Hypothalamus (tissue), 51 donors: Measurements from ENCODE around the gene C19orf18.

Experiments used
- DNase-seq, 51 donors: peaks; one replicate each; lab custom pipeline; 2025; lab: John Stamatoyannopoulos, UW

Gene C19orf18

DNA sequence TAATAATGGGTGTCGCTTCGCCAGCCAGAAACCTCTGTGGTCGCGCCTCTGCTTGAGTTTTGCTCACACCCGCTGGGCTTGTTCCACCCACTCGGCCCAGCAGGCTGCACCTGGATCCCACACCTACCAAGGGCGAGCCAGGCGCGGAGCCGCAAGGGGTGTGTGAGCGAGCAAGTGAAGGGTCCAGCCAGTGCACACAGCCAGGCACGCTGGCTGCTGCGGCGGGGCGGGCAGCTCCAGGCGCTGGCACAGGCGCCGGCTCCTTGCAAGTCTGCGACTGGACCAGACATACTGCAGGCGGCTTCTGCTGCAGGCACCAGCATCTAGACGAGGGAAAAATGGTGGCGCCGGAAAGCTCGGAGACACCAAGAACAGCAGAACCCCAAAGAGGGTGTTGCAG, 25.0 kb downstream of the C19orf18 start:
- DNase-seq: no peak

GRCh38 chr19:57947419-57948134, 26.8 kb downstream of the C19orf18 start, which contains the start of gene ZNF256:
Gene ZNF256, minus strand, starts transcription at chr19:57947706. Its CDS starts 232 bp downstream, at chr19:57947474.
- DNase-seq: peak; percentile 60 to 97 (median 91)

GRCh38 chr19:57947088-57947418, 27.3 kb downstream of the C19orf18 start:
- peak in 2 of 51 donors; percentile 28 to 29 for DNase-seq

GRCh38 chr19:57946316-57946715, 28.0 kb downstream of the C19orf18 start:
- DNase-seq: no peak

DNA sequence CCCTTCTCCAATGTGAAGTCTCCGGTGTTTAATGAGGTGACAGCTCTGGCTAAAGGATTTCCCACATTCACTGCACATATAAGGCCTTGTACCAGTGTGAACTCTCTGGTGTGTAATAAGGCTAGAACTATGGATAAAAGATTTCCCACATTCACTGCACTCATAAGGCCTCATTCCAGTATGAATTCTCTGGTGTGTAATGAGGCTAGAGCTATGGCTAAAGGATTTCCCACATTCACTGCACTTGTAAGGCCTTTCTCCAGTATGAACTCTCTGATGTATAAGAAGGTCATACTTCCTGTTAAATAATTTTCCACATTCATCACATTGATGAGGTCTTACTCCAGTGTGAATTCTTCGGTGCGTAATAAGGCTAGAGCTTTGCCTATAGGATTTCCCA, 32.7 kb downstream of the C19orf18 start:
- DNase-seq: no peak

- peak in 4 of 51 donors; percentile 1 to 39 (median 22) for DNase-seq
These were observed 38.6 kb downstream of the C19orf18 start for GRCh38 chr19:57935731-57936130.

GRCh38 chr19:57934820-57935665, 39.3 kb downstream of the C19orf18 start, which contains the start of gene ZNF418:
Gene ZNF418, minus strand, starts transcription at chr19:57935402. Its CDS starts 1,580 bp downstream, at chr19:57933822.
- peak; percentile 7 to 91 (median 61) for DNase-seq

GRCh38 chr19:57927587-57927986, 46.7 kb downstream of the C19orf18 start:
- no peak for DNase-seq

- DNase-seq: peak; percentile 24 to 92 (median 78)
These were observed 58.0 kb downstream of the C19orf18 start, which contains the start of gene ZNF417 for GRCh38 chr19:57916168-57916995. Gene ZNF417, minus strand, starts transcription at chr19:57916592. Its CDS starts 181 bp downstream, at chr19:57916411.

GRCh38 chr19:57914531-57914930, 59.8 kb downstream of the C19orf18 start:
- DNase-seq: no peak
